Endodermal cell (in vitro differentiated cells): Measurements from ENCODE around the gene CDSN. TPM values are rescaled to one million over a fixed set of nuclear protein-coding genes. Genes with fewer than 3 reads are reported as not detected.
A peak's percentile ranks its signal among the peaks of the same experiment; 100 is the strongest.

Experiments used
- DNase-seq: peaks from one replicate; pipeline ENCODE4 v3.0.0-alpha.2; 2017
- H3K27ac ChIP-seq: 2 replicates; pipeline ENCODE4 v1.5.1; 2013; ENCODE audit warnings: mild to moderate bottlenecking, low read depth, low read length, moderate library complexity
- H3K27me3 ChIP-seq: 2 replicates; pipeline ENCODE4 v1.6.1; 2013; ENCODE audit warnings: mild to moderate bottlenecking, low read length, moderate library complexity; ENCODE audit not compliant: insufficient read depth, control insufficient read depth, poor library complexity, severe bottlenecking
- H3K36me3 ChIP-seq: 2 replicates; pipeline ENCODE4 v1.7.0; 2013; ENCODE audit warnings: mild to moderate bottlenecking, low read length, moderate library complexity; ENCODE audit not compliant: control insufficient read depth, insufficient read depth
- H3K4me1 ChIP-seq: one replicate; pipeline ENCODE4 v1.7.0; 2013; ENCODE audit warnings: low read length; ENCODE audit not compliant: control insufficient read depth, insufficient read depth
- H3K4me3 ChIP-seq: 2 replicates; pipeline ENCODE4 v1.5.1; 2013; ENCODE audit warnings: mild to moderate bottlenecking, low read length, moderate library complexity
- H3K9ac ChIP-seq: 2 replicates; pipeline ENCODE4 v1.6.1; 2013; ENCODE audit warnings: mild to moderate bottlenecking, low read length, moderate library complexity; ENCODE audit not compliant: poor library complexity, severe bottlenecking; ENCODE audit errors: extremely low read depth
- H3K9me3 ChIP-seq: 2 replicates; pipeline ENCODE4 v1.6.1; 2013; ENCODE audit warnings: mild to moderate bottlenecking, low read length, moderate library complexity; ENCODE audit not compliant: control insufficient read depth
- H3K27ac Mint-ChIP-seq: 2 replicates; pipeline ENCODE4 v1.8.0; 2020; ENCODE audit warnings: mixed read lengths
- H3K27me3 Mint-ChIP-seq: 2 replicates; pipeline ENCODE4 v1.8.0; 2021; ENCODE audit warnings: mild to moderate bottlenecking, mixed read lengths; ENCODE audit not compliant: insufficient read depth
- H3K36me3 Mint-ChIP-seq: 2 replicates; pipeline ENCODE4 v1.8.0; 2020; ENCODE audit warnings: low read depth, mixed read lengths
- H3K4me1 Mint-ChIP-seq: 2 replicates; pipeline ENCODE4 v1.8.0; 2020; ENCODE audit warnings: mixed read lengths
- H3K4me3 Mint-ChIP-seq: 2 replicates; pipeline ENCODE4 v1.8.0; 2020; ENCODE audit warnings: mild to moderate bottlenecking, moderate library complexity, mixed read lengths
- H3K9me3 Mint-ChIP-seq: 2 replicates; pipeline ENCODE4 v1.8.0; 2020; ENCODE audit warnings: mild to moderate bottlenecking, mixed read lengths
- CTCF ChIP-seq: fragments of 200-600 bp; sonication (generic); conservative IDR thresholded peaks from 2 replicates; pipeline ENCODE4 v1.5.0; 2021; ENCODE audit warnings: antibody characterized with exemption, mild to moderate bottlenecking
- WGBS, 2 experiments: methylation state at CpG; one replicate each; pipeline versions ENCODE4 v1.1.5 to v1.1.7; 2013; ENCODE audit warnings: missing lambda C conversion rate in 2 of 2, mixed read lengths in 1 of 2; ENCODE audit not compliant: insufficient coverage in 1 of 2, insufficient read length in 1 of 2; 5-methylcytosine and 5-hydroxymethylcytosine counted together
- total RNA-seq, 2 donors: library from RNA; stranded (reverse); fragmentation: NEBNext Ultra II Directional in 1 of 2; extraction: Animal tissue kit (Norgen Biotek cat#: 25700) in 1 of 2; gene quantifications; 2 replicates in 1 of 2; 3 replicates in 1 of 2; pipeline ENCODE4 v1.2.1, GENCODE V29; 2021

Gene CDSN
- total RNA-seq, 2 donors from 2014 or later, result not detected

GRCh38 chr6:31075528-31075927 lies 44.7 kb downstream of the CDSN start:
- H3K9me3 ChIP-seq, result no peaks in the 10 kb centered on the region
- Mint-ChIP-seq H3K4me3 (no peak overlapping the region), H3K9me3 (no peaks in the 10 kb centered on the region), H3K36me3 (no peaks in the 10 kb centered on the region), H3K27me3 (peaks cover 4% of the 10 kb centered on the region), H3K27ac (no peak overlapping the region), H3K4me1 (peaks cover 10% of the 10 kb centered on the region)
- no peak overlapping the region for H3K9ac ChIP-seq
- 89% methylated on average over 1 of the region's 1 CpG; no CpG with 5 or more reads in 1 of the 2 experiments for WGBS, 2 experiments
- H3K36me3 ChIP-seq, result no peaks in the 10 kb centered on the region
- no peak overlapping the region for H3K4me3 ChIP-seq
- H3K27ac ChIP-seq, result no peak overlapping the region
- DNase-seq, result no peak
- H3K27me3 ChIP-seq, result no peaks in the 10 kb centered on the region
- no peak for TF ChIP-seq CTCF
- no peaks in the 10 kb centered on the region for H3K4me1 ChIP-seq

- Histone ChIP-seq H3K27ac (no peak overlapping the region), H3K9me3 (no peaks in the 10 kb centered on the region), H3K9ac (no peak overlapping the region), H3K27me3 (no peaks in the 10 kb centered on the region), H3K36me3 (no peaks in the 10 kb centered on the region), H3K4me1 (no peaks in the 10 kb centered on the region), H3K4me3 (no peak overlapping the region)
- Mint-ChIP-seq H3K9me3 (no peaks in the 10 kb centered on the region), H3K4me1 (peaks cover 9% of the 10 kb centered on the region), H3K36me3 (no peaks in the 10 kb centered on the region), H3K27ac (no peak overlapping the region), H3K4me3 (no peak overlapping the region), H3K27me3 (peaks cover 1% of the 10 kb centered on the region)
- DNase-seq, result no peak
- no peak for TF ChIP-seq CTCF
- WGBS, 2 experiments, result 81 to 100% methylated on average over 4 of the region's 4 CpGs
Measured at GRCh38 chr6:31074401-31074800, 45.8 kb downstream of the CDSN start.

- H3K4me1 Mint-ChIP-seq, result peaks cover 10% of the 10 kb centered on the region
- WGBS, 2 experiments, result 0 to 13% methylated on average over 2 to 6 of the region's 6 CpGs
- Histone ChIP-seq H3K36me3 (no peaks in the 10 kb centered on the region), H3K4me3 (no peak overlapping the region), H3K9me3 (peaks cover 4% of the 10 kb centered on the region), H3K27ac (no peak overlapping the region), H3K4me1 (no peaks in the 10 kb centered on the region), H3K9ac (no peak overlapping the region), H3K27me3 (no peaks in the 10 kb centered on the region)
- no peak overlapping the region for H3K4me3 Mint-ChIP-seq
- peaks cover 5% of the 10 kb centered on the region for H3K9me3 Mint-ChIP-seq
- H3K27ac Mint-ChIP-seq, result peak overlapping the region; percentile 92
- peak; percentile 81 for TF ChIP-seq CTCF
- DNase-seq, result peak; percentile 87
- no peaks in the 10 kb centered on the region for H3K36me3 Mint-ChIP-seq
- H3K27me3 Mint-ChIP-seq, result peaks cover 1% of the 10 kb centered on the region
Measured at GRCh38 chr6:31070711-31071197, 49.5 kb downstream of the CDSN start.
